K562 (cell line): Measurements from ENCODE around the gene AMZ2.

Experiments
- CBX8 ChIP-seq: fragments of 200-600 bp; sonication (generic); IDR thresholded peaks from 2 replicates; pipeline ENCODE4 v1.6.1; 2012; ENCODE audit warnings: borderline replicate concordance, mixed run types, low read depth, mild to moderate bottlenecking, moderate library complexity, mixed read lengths, low read length, control low read depth, inconsistent platforms; ENCODE audit not compliant: poor library complexity, severe bottlenecking; ENCODE audit errors: extremely low read depth
- TAF15 ChIP-seq: fragments of 200-400 bp; formaldehyde crosslinking; IDR thresholded peaks from 2 replicates; pipeline ENCODE4 v1.6.1; 2017; ENCODE audit warnings: mild to moderate bottlenecking, low read depth, low read length, moderate library complexity

DNA sequence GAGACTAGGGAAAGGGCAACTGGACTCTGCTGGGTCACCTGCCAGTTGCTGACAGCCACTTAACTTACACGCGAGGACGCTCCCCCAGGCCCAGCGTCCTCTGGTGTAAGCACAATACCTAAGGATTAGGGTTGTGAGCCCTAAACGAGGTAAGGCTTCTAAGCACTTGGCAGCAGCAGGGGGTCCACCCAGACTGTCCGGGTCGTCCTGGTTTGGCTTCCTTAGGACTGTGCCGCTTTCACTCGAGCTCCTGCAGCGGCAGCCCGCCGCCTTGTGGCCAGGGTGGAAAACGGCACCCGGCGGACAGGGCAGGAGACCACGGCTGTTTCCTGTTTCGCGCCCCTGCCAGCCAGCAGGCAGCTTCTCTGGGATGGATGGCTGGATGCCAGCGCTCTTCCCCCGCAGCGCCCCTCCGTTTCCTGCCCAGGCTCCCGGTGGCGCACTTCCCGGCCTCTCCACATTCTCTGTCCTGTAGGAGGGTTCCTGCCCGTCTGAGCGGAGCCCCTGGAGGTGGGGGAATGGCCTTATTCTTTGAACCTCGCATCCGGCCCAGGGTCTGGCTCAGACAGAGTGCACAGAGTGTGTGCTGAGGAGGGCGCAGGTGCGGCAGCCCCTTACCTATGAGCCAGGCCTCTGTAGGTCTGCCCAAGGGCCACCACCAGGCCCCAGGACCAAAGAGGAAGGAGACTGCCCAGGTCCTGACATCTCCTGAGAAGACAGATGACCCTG is 47.0 kb upstream of the AMZ2 start:
- no peak for TF ChIP-seq TAF15
- no peak for TF ChIP-seq CBX8
